Measurements from ENCODE around the gene CYSRT1.
"Not testable (repeated sequence)": the region's sequence is repeated elsewhere in the genome, so short reads cannot be mapped to it uniquely, and the experiment has no call there.

CYSRT1 gene

GRCh38 chr9:137240841-137241489 lies 16.0 kb downstream of the CYSRT1 start, which contains the start of gene TUBB4B:
TUBB4B (plus strand) TSS chr9:137241287; CDS start chr9:137241361, 74 bp downstream.
- Histone ChIP-seq H3K27ac (ENCODE audit: low read depth, low read length) (peak within 1 kb of the TSS; percentile 98), H3K4me3 (ENCODE audit: low read depth, low read length) (peak within 1 kb of the TSS; percentile 95), H3K79me2 (ENCODE audit: control insufficient read depth, insufficient read depth, low read length, poor library complexity) (peaks cover 14% of the 10 kb centered on the region), H3K9me3 (ENCODE audit: insufficient read depth, low read depth, low read length) (peaks cover 3% of the 10 kb centered on the region), H3K4me2 (ENCODE audit: low read length) (peak within 1 kb of the TSS; percentile 85), H4K91ac (ENCODE audit: low read depth, low read length) (peak within 1 kb of the TSS; percentile 95), H3K18ac (ENCODE audit: low read length) (peak within 1 kb of the TSS; percentile 96), H2BK120ac (ENCODE audit: insufficient read depth, low read length, poor library complexity) (peak within 1 kb of the TSS; percentile 93), H2AK5ac (ENCODE audit: low read length) (peak within 1 kb of the TSS; percentile 84), H2BK12ac (ENCODE audit: low read length) (no peak within 1 kb of the TSS), H2BK5ac (ENCODE audit: low read depth, low read length, poor library complexity) (peak within 1 kb of the TSS; percentile 93), H3K14ac (ENCODE audit: low read length) (peak within 1 kb of the TSS; percentile 93), H4K12ac (ENCODE audit: low read depth, low read length) (peak within 1 kb of the TSS; percentile 91), H3K4ac (ENCODE audit: low read depth, low read length) (peak within 1 kb of the TSS; percentile 94), H3K27me3 (ENCODE audit: insufficient read depth, low read length) (no peaks in the 10 kb centered on the region), H3K4me1 (ENCODE audit: control insufficient read depth in 1 of 2, insufficient read depth in 2 of 2, low read length in 2 of 2) (peaks cover 16 to 23% of the 10 kb centered on the region in 2 experiments), H3K79me1 (ENCODE audit: low read length) (peaks cover 8% of the 10 kb centered on the region), H2AFZ (ENCODE audit: insufficient read depth, low read length, poor library complexity) (peak within 1 kb of the TSS; percentile 77), H4K8ac (ENCODE audit: low read depth, low read length) (peak within 1 kb of the TSS; percentile 98), H3K36me3 (ENCODE audit: control insufficient read depth in 1 of 2, insufficient read depth in 2 of 2, low read length in 2 of 2) (peaks cover 22 to 24% of the 10 kb centered on the region in 2 experiments), H3K23ac (ENCODE audit: low read length) (no peak within 1 kb of the TSS), H3K9ac (ENCODE audit: low read length) (peak within 1 kb of the TSS; percentile 88)
- no CpG with 5 or more reads among the region's 67 CpGs for WGBS (ENCODE audit: extremely low coverage, insufficient coverage, insufficient read length)
- peak; percentile 99 for DNase-seq

GRCh38 chr9:137241490-137242268 lies 16.7 kb downstream of the CYSRT1 start:
- H4K12ac ChIP-seq (ENCODE audit: low read depth, low read length): peak overlapping the region; percentile 1
- peak overlapping the region; percentile 13 for H2AK5ac ChIP-seq (ENCODE audit: low read length)
- no peak overlapping the region for H2AFZ ChIP-seq (ENCODE audit: insufficient read depth, low read length, poor library complexity)
- peak overlapping the region; percentile 84 for H3K27ac ChIP-seq (ENCODE audit: low read depth, low read length)
- peak overlapping the region; percentile 87 for H3K14ac ChIP-seq (ENCODE audit: low read length)
- H3K18ac ChIP-seq (ENCODE audit: low read length): peak overlapping the region; percentile 95
- peak overlapping the region; percentile 76 for H2BK5ac ChIP-seq (ENCODE audit: low read depth, low read length, poor library complexity)
- peak overlapping the region; percentile 95 for H3K4me3 ChIP-seq (ENCODE audit: low read depth, low read length)
- peak overlapping the region; percentile 65 for H2BK120ac ChIP-seq (ENCODE audit: insufficient read depth, low read length, poor library complexity)
- peaks cover 15 to 22% of the 10 kb centered on the region in 2 experiments for H3K4me1 ChIP-seq (ENCODE audit: control insufficient read depth in 1 of 2, insufficient read depth in 2 of 2, low read length in 2 of 2)
- peak in 1 of 2 donors; percentile 64 for DNase-seq
- H3K27me3 ChIP-seq (ENCODE audit: insufficient read depth, low read length): no peaks in the 10 kb centered on the region
- H3K9ac ChIP-seq (ENCODE audit: low read length): peak overlapping the region; percentile 88
- WGBS (ENCODE audit: extremely low coverage, insufficient coverage, insufficient read length): no CpG with 5 or more reads among the region's 83 CpGs
- peaks cover 14% of the 10 kb centered on the region for H3K79me2 ChIP-seq (ENCODE audit: control insufficient read depth, insufficient read depth, low read length, poor library complexity)
- peaks cover 22 to 24% of the 10 kb centered on the region in 2 experiments for H3K36me3 ChIP-seq (ENCODE audit: control insufficient read depth in 1 of 2, insufficient read depth in 2 of 2, low read length in 2 of 2)
- no peak overlapping the region for H2BK12ac ChIP-seq (ENCODE audit: low read length)
- peak overlapping the region; percentile 94 for H3K4ac ChIP-seq (ENCODE audit: low read depth, low read length)
- peak overlapping the region; percentile 87 for H4K91ac ChIP-seq (ENCODE audit: low read depth, low read length)
- H4K8ac ChIP-seq (ENCODE audit: low read depth, low read length): peak overlapping the region; percentile 82
- no peak overlapping the region for H3K23ac ChIP-seq (ENCODE audit: low read length)
- H3K9me3 ChIP-seq (ENCODE audit: insufficient read depth, low read depth, low read length): peaks cover 3% of the 10 kb centered on the region
- peaks cover 8% of the 10 kb centered on the region for H3K79me1 ChIP-seq (ENCODE audit: low read length)
- H3K4me2 ChIP-seq (ENCODE audit: low read length): peak overlapping the region; percentile 85

- no peak overlapping the region for H2BK12ac ChIP-seq (ENCODE audit: low read length)
- peak overlapping the region; percentile 94 for H3K4ac ChIP-seq (ENCODE audit: low read depth, low read length)
- H3K27me3 ChIP-seq (ENCODE audit: insufficient read depth, low read length): no peaks in the 10 kb centered on the region
- H3K4me1 ChIP-seq (ENCODE audit: control insufficient read depth in 1 of 2, insufficient read depth in 2 of 2, low read length in 2 of 2): peaks cover 12 to 19% of the 10 kb centered on the region in 2 experiments
- H4K12ac ChIP-seq (ENCODE audit: low read depth, low read length): no peak overlapping the region
- H3K18ac ChIP-seq (ENCODE audit: low read length): peak overlapping the region; percentile 54
- no peak for DNase-seq
- no peak overlapping the region for H2BK120ac ChIP-seq (ENCODE audit: insufficient read depth, low read length, poor library complexity)
- peaks cover 22 to 24% of the 10 kb centered on the region in 2 experiments for H3K36me3 ChIP-seq (ENCODE audit: control insufficient read depth in 1 of 2, insufficient read depth in 2 of 2, low read length in 2 of 2)
- H4K8ac ChIP-seq (ENCODE audit: low read depth, low read length): no peak overlapping the region
- no peak overlapping the region for H2AK5ac ChIP-seq (ENCODE audit: low read length)
- no peak overlapping the region for H3K23ac ChIP-seq (ENCODE audit: low read length)
- WGBS (ENCODE audit: extremely low coverage, insufficient coverage, insufficient read length): no CpG with 5 or more reads among the region's 36 CpGs
- peak overlapping the region; percentile 86 for H3K9ac ChIP-seq (ENCODE audit: low read length)
- H3K9me3 ChIP-seq (ENCODE audit: insufficient read depth, low read depth, low read length): peaks cover 3% of the 10 kb centered on the region
- no peak overlapping the region for H4K91ac ChIP-seq (ENCODE audit: low read depth, low read length)
- H3K27ac ChIP-seq (ENCODE audit: low read depth, low read length): no peak overlapping the region
- peaks cover 8% of the 10 kb centered on the region for H3K79me1 ChIP-seq (ENCODE audit: low read length)
- peak overlapping the region; percentile 95 for H3K4me3 ChIP-seq (ENCODE audit: low read depth, low read length)
- H2AFZ ChIP-seq (ENCODE audit: insufficient read depth, low read length, poor library complexity): no peak overlapping the region
- H2BK5ac ChIP-seq (ENCODE audit: low read depth, low read length, poor library complexity): no peak overlapping the region
- H3K79me2 ChIP-seq (ENCODE audit: control insufficient read depth, insufficient read depth, low read length, poor library complexity): peaks cover 14% of the 10 kb centered on the region
- peak overlapping the region; percentile 85 for H3K4me2 ChIP-seq (ENCODE audit: low read length)
- peak overlapping the region; percentile 61 for H3K14ac ChIP-seq (ENCODE audit: low read length)
These were observed 17.6 kb downstream of the CYSRT1 start for GRCh38 chr9:137242269-137243203.

GRCh38 chr9:137243266-137243625 lies 18.3 kb downstream of the CYSRT1 start:
- Histone ChIP-seq H3K36me3 (ENCODE audit: control insufficient read depth in 1 of 2, insufficient read depth in 2 of 2, low read length in 2 of 2) (peaks cover 22 to 24% of the 10 kb centered on the region in 2 experiments), H3K79me2 (ENCODE audit: control insufficient read depth, insufficient read depth, low read length, poor library complexity) (peaks cover 14% of the 10 kb centered on the region), H3K4me1 (ENCODE audit: control insufficient read depth in 1 of 2, insufficient read depth in 2 of 2, low read length in 2 of 2) (peaks cover 12 to 19% of the 10 kb centered on the region in 2 experiments)
- not testable (repeated sequence) for H3K9me3 ChIP-seq (ENCODE audit: insufficient read depth, low read depth, low read length); H3K18ac ChIP-seq (ENCODE audit: low read length); H3K9ac ChIP-seq (ENCODE audit: low read length); H3K27me3 ChIP-seq (ENCODE audit: insufficient read depth, low read length); H4K91ac ChIP-seq (ENCODE audit: low read depth, low read length); H2BK12ac ChIP-seq (ENCODE audit: low read length); H3K4me2 ChIP-seq (ENCODE audit: low read length); H2AFZ ChIP-seq (ENCODE audit: insufficient read depth, low read length, poor library complexity); H3K79me1 ChIP-seq (ENCODE audit: low read length); H2BK120ac ChIP-seq (ENCODE audit: insufficient read depth, low read length, poor library complexity); H2BK5ac ChIP-seq (ENCODE audit: low read depth, low read length, poor library complexity); H3K4me3 ChIP-seq (ENCODE audit: low read depth, low read length); H3K4ac ChIP-seq (ENCODE audit: low read depth, low read length); H4K8ac ChIP-seq (ENCODE audit: low read depth, low read length); H2AK5ac ChIP-seq (ENCODE audit: low read length); H3K27ac ChIP-seq (ENCODE audit: low read depth, low read length); H4K12ac ChIP-seq (ENCODE audit: low read depth, low read length); H3K23ac ChIP-seq (ENCODE audit: low read length); H3K14ac ChIP-seq (ENCODE audit: low read length)
- DNase-seq: peak in 1 of 2 donors; percentile 48
- no CpG with 5 or more reads among the region's 18 CpGs for WGBS (ENCODE audit: extremely low coverage, insufficient coverage, insufficient read length)
